Sigmoid colon (tissue), 7 donors: ENCODE results near the gene ADAM30. TPM values are rescaled to one million over a fixed set of nuclear protein-coding genes. Genes with fewer than 3 reads are reported as not detected.

Experiments
- DNase-seq: peaks from one replicate; pipeline ENCODE4 v3.0.0-alpha.2; 2019
- H3K27ac ChIP-seq, 4 donors: fragments of 200-600 bp; sonication (generic); one replicate each; pipeline ENCODE4 v1.5.1; 2016 to 2019; ENCODE audit warnings: mild to moderate bottlenecking in 1 of 4
- H3K27me3 ChIP-seq, 3 donors: fragments of 200-600 bp; sonication (generic); one replicate each; pipeline ENCODE4 v1.5.1; 2019; ENCODE audit warnings: mild to moderate bottlenecking in 1 of 3
- H3K36me3 ChIP-seq, 4 donors: fragments of 200-600 bp; sonication (generic); one replicate each; pipeline ENCODE4 v1.5.1; 2016 to 2019
- H3K4me1 ChIP-seq, 4 donors: fragments of 200-600 bp; sonication (generic); one replicate each; pipeline ENCODE4 v1.5.1; 2017 to 2019
- H3K4me3 ChIP-seq, 4 donors: fragments of 200-600 bp; sonication (generic); one replicate each; pipeline ENCODE4 v1.5.1; 2017 to 2019; ENCODE audit warnings: mild to moderate bottlenecking in 2 of 4, moderate library complexity in 1 of 4
- H3K9me3 ChIP-seq, 4 donors: fragments of 200-600 bp in 3 of 4; sonication (generic) in 3 of 4; one replicate each; pipeline versions ENCODE4 v1.5.1 to v1.6.1; 2013 to 2019
- CTCF ChIP-seq, 4 experiments: fragments of 450-650 bp in 3 of 4; fragments of 200-600 bp in 1 of 4; IDR thresholded peaks; one replicate each; pipeline ENCODE4 v1.5.1; 2016 to 2019; ENCODE audit warnings: antibody characterized with exemption in 4 of 4, mild to moderate bottlenecking in 3 of 4, moderate library complexity in 2 of 4
- EP300 ChIP-seq, 4 donors: sonication (generic); formaldehyde crosslinking; IDR thresholded peaks; one replicate each; pipeline ENCODE4 v1.6.1; 2017; ENCODE audit warnings: antibody characterized with exemption in 4 of 4
- POLR2A ChIP-seq, 2 donors: fragments of 450-650 bp; IDR thresholded peaks; one replicate each; pipeline ENCODE4 v1.6.1; 2016; ENCODE audit warnings: antibody characterized with exemption in 2 of 2, mild to moderate bottlenecking in 2 of 2, moderate library complexity in 2 of 2
- POLR2AphosphoS5 ChIP-seq, 4 donors: sonication (generic); formaldehyde crosslinking; IDR thresholded peaks; one replicate each; pipeline ENCODE4 v1.6.1; 2017; ENCODE audit warnings: antibody characterized with exemption in 4 of 4
- WGBS, 2 donors: extraction: QIAGEN DNeasy Blood & Tissue Kit; methylation state at CpG; one replicate each; pipeline ENCODE4 v1.1.7; 2013; 5-methylcytosine and 5-hydroxymethylcytosine counted together
- intact Hi-C: fragments of 100-400 bp; cut with DNase I; formaldehyde crosslinking; loops from one replicate; pipeline ENCODE4 v1.15.1; 2023
- polyA plus RNA-seq, 3 donors: library from polyadenylated mRNA; stranded (reverse); fragments of 200-250 nt; gene quantifications; one replicate each; pipeline ENCODE4 v1.2.3, GENCODE V29; 2013
- total RNA-seq, 4 donors: library from RNA; depleted of rRNA; stranded (reverse); fragments of >200 nt; gene quantifications; one replicate each; pipeline ENCODE4 v1.1.0, GENCODE V29; 2016
- donor health status: healthy with polysubstance abuse.
- donor health status: Bipolar disorder and iron deficiency.
- donor health status: healthy.

ADAM30 gene
- total and polyA plus RNA-seq, 7 donors: not detected

- intact Hi-C loops: no loop called here
- Histone ChIP-seq H3K27ac (no peak overlapping the region), H3K36me3 (peaks cover 34 to 93% (median 62%) of the 10 kb centered on the region in 4 donors), H3K27me3 (no peaks in the 10 kb centered on the region), H3K9me3 (no peaks in the 10 kb centered on the region), H3K4me1 (no peaks in the 10 kb centered on the region), H3K4me3 (no peak overlapping the region)
- no peak for TF ChIP-seq EP300 (IDR thresholded peaks at IDR 0.05)
- no peak for TF ChIP-seq CTCF (IDR thresholded peaks at IDR 0.05)
- TF ChIP-seq POLR2AphosphoS5 (IDR thresholded peaks at IDR 0.05): no peak
- no peak for TF ChIP-seq POLR2A (IDR thresholded peaks at IDR 0.05)
- DNase-seq: no peak
- WGBS, 2 donors: 96% methylated on average over 3 of the region's 3 CpGs
Observed at GRCh38 chr1:119926553-119926952, 30.2 kb upstream of the ADAM30 start.

GRCh38 chr1:119924948-119925898 lies 28.9 kb upstream of the ADAM30 start:
- 90 to 95% methylated on average over 19 of the region's 19 CpGs for WGBS, 2 donors

GRCh38 chr1:119920104-119920968 lies 24.0 kb upstream of the ADAM30 start:
- intact Hi-C loops: no loop called here
- TF ChIP-seq POLR2A (IDR thresholded peaks at IDR 0.05) (no peak), CTCF (IDR thresholded peaks at IDR 0.05) (no peak), POLR2AphosphoS5 (IDR thresholded peaks at IDR 0.05) (no peak), EP300 (IDR thresholded peaks at IDR 0.05) (no peak)
- 94 to 95% methylated on average over 8 of the region's 8 CpGs for WGBS, 2 donors

More at GRCh38 chr1:119924948-119925898, 28.9 kb upstream of the ADAM30 start:
- no peaks in the 10 kb centered on the region for H3K4me1 ChIP-seq
- no peaks in the 10 kb centered on the region for H3K9me3 ChIP-seq
- H3K27me3 ChIP-seq: no peaks in the 10 kb centered on the region
- peaks cover 38 to 100% (median 75%) of the 10 kb centered on the region in 4 donors for H3K36me3 ChIP-seq
- DNase-seq: no peak
- TF ChIP-seq CTCF (IDR thresholded peaks at IDR 0.05): no peak
- no peak for TF ChIP-seq EP300 (IDR thresholded peaks at IDR 0.05)
- no peak for TF ChIP-seq POLR2A (IDR thresholded peaks at IDR 0.05)
- TF ChIP-seq POLR2AphosphoS5 (IDR thresholded peaks at IDR 0.05): no peak
- H3K27ac ChIP-seq: no peak overlapping the region
- intact Hi-C loops: no loop called here
- H3K4me3 ChIP-seq: no peak overlapping the region

DNA sequence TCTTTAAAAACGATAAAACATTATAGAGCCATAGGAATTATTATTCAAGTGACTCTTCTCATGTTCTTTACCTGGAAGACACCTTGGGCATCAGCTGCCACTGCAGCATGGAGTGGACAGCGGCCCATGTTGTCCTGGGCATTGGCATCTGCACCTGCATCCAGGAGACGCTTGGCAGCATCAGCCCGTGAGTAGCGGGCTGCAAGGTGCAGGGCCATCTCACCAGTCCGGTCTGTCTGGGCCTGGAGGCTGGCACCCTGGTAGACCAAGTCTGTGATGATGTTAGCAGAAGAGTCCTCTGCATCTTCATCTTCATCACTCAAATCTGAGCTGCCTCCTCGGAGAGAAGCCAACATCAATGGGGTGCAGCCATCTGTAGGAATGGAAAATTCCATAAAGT lies 22.9 kb upstream of the ADAM30 start:
- intact Hi-C loops: no loop called here
- Histone ChIP-seq H3K27me3 (no peaks in the 10 kb centered on the region), H3K4me3 (no peak overlapping the region), H3K36me3 (peaks cover 53 to 100% (median 87%) of the 10 kb centered on the region in 4 donors), H3K9me3 (no peaks in the 10 kb centered on the region), H3K27ac (no peak overlapping the region), H3K4me1 (no peaks in the 10 kb centered on the region)
- DNase-seq: no peak
- WGBS, 2 donors: 95 to 97% methylated on average over 7 of the region's 7 CpGs
- no peak for TF ChIP-seq POLR2AphosphoS5 (IDR thresholded peaks at IDR 0.05)
- no peak for TF ChIP-seq EP300 (IDR thresholded peaks at IDR 0.05)
- TF ChIP-seq CTCF (IDR thresholded peaks at IDR 0.05): no peak
- no peak for TF ChIP-seq POLR2A (IDR thresholded peaks at IDR 0.05)

More at GRCh38 chr1:119920104-119920968, 24.0 kb upstream of the ADAM30 start:
- Histone ChIP-seq H3K27me3 (no peaks in the 10 kb centered on the region), H3K27ac (no peak overlapping the region), H3K4me3 (no peak overlapping the region), H3K9me3 (no peaks in the 10 kb centered on the region), H3K36me3 (peaks cover 46 to 100% (median 87%) of the 10 kb centered on the region in 4 donors), H3K4me1 (no peaks in the 10 kb centered on the region)
- DNase-seq: no peak
